HCT116 (cell line): ENCODE results near the gene CHPT1. TPM values are rescaled to one million over a fixed set of nuclear protein-coding genes. Genes with fewer than 3 reads are reported as not detected.

Experiments used
- ATAC-seq: fragments of 200-7000 bp; cut with Tn5 transposase; 2 replicates; pipeline ENCODE4 v1.9.1; 2020; ENCODE audit warnings: mild to moderate bottlenecking, moderate library complexity
- BruUV-seq: library from RNA; stranded (reverse); fragments of 400-500 nt; replicated peaks from 2 replicates; lab custom pipeline; 2021; lab: Mats Ljungman, UMichigan
- CTCF ChIA-PET: fragments of 300-600 bp; sonication (Branson Sonifier 250); formaldehyde crosslinking; loops from one replicate; lab custom pipeline; 2021; ENCODE audit warnings: antibody characterized with exemption; lab: Charles Lee
- POLR2A ChIA-PET: fragments of 300-600, 350-600 bp; sonication (Branson Sonifier 250); formaldehyde crosslinking; loops from one replicate; lab custom pipeline; 2021; ENCODE audit warnings: antibody characterized with exemption; lab: Charles Lee
- RAD21 ChIA-PET, 2 experiments: fragments of 300-600 bp; sonication (Branson Sonifier 250); formaldehyde crosslinking; loops; one replicate each; lab custom pipeline; 2023; ENCODE audit warnings: low total read pairs in 2 of 2; ENCODE audit not compliant: uncharacterized antibody in 2 of 2, unreplicated experiment in 2 of 2, low non-redundant PET in 1 of 2; lab: Charles Lee
- DNase-seq: peaks from one replicate; pipeline ENCODE4 v3.0.0-alpha.2; 2010; ENCODE audit warnings: low read depth, low spot score
- H2AFZ ChIP-seq: fragments of 200-600 bp; shearing (Covaris generic), sonication (generic); 2 replicates; pipeline ENCODE4 v1.6.1; 2017; ENCODE audit warnings: low read depth, mixed run types, mixed read lengths, antibody characterized with exemption, low read length; ENCODE audit not compliant: poor library complexity, severe bottlenecking
- H3K27ac ChIP-seq: 2 replicates; pipeline ENCODE4 v1.5.1; 2012; ENCODE audit warnings: low read depth, low read length
- H3K27me3 ChIP-seq: fragments of 200-600 bp; sonication (generic); 2 replicates; pipeline ENCODE4 v1.6.1; 2016; ENCODE audit warnings: mixed run types, low read length, mixed read lengths; ENCODE audit not compliant: insufficient read depth
- H3K36me3 ChIP-seq, 2 experiments: fragments of 200-500 bp in 1 of 2; fragments of 200-600 bp in 1 of 2; sonication (Bioruptor generic) in 1 of 2; sonication (generic) in 1 of 2; 2 replicates each; pipeline versions ENCODE4 v1.5.1 to v1.6.1; 2014 to 2016; ENCODE audit warnings: low read length in 2 of 2, inconsistent platforms in 1 of 2, mixed read lengths in 1 of 2, mixed run types in 1 of 2; ENCODE audit not compliant: insufficient read depth in 2 of 2, control insufficient read depth in 1 of 2
- H3K4me1 ChIP-seq, 2 experiments: fragments of 200-600 bp in 1 of 2; sonication (generic) in 1 of 2; 2 replicates each; pipeline versions ENCODE4 v1.5.1 to v1.6.1; 2012 to 2017; ENCODE audit warnings: low read length in 2 of 2, inconsistent platforms in 1 of 2, mild to moderate bottlenecking in 1 of 2, mixed read lengths in 1 of 2, mixed run types in 1 of 2, moderate library complexity in 1 of 2; ENCODE audit not compliant: insufficient read depth in 2 of 2, control insufficient read depth in 1 of 2
- H3K4me2 ChIP-seq: fragments of 200-600 bp; sonication (generic); 2 replicates; pipeline ENCODE4 v1.6.1; 2017; ENCODE audit warnings: mixed run types, low read length, mixed read lengths
- H3K4me3 ChIP-seq, 2 experiments: fragments of 200-600 bp in 1 of 2; sonication (generic) in 1 of 2; replicated peaks in 1 of 2; 2 replicates each; pipeline ENCODE4 v1.5.1; 2011 to 2016; ENCODE audit warnings: low read length in 2 of 2, control low read depth in 1 of 2, low read depth in 1 of 2, mild to moderate bottlenecking in 1 of 2, mixed read lengths in 1 of 2, mixed run types in 1 of 2
- H3K79me2 ChIP-seq: fragments of 200-600 bp; sonication (generic); 2 replicates; pipeline ENCODE4 v1.6.1; 2017; ENCODE audit warnings: mild to moderate bottlenecking, mixed run types, low read length, moderate library complexity, mixed read lengths; ENCODE audit not compliant: insufficient read depth
- H3K9ac ChIP-seq: fragments of 200-600 bp; sonication (generic); 2 replicates; pipeline ENCODE4 v1.6.1; 2016; ENCODE audit warnings: low read length, mixed read lengths
- H3K9me2 ChIP-seq: fragments of 200-600 bp; sonication (generic), shearing (Covaris generic); 2 replicates; pipeline ENCODE4 v1.6.1; 2017; ENCODE audit warnings: mixed run types, mild to moderate bottlenecking, moderate library complexity; ENCODE audit not compliant: insufficient read depth
- H3K9me3 ChIP-seq, 2 experiments: fragments of 200-500 bp in 1 of 2; fragments of 200-600 bp in 1 of 2; sonication (Bioruptor generic) in 1 of 2; sonication (generic) in 1 of 2; 2 replicates each; pipeline ENCODE4 v1.6.1; 2014 to 2017; ENCODE audit warnings: low read length in 2 of 2, mixed read lengths in 2 of 2, inconsistent platforms in 1 of 2, low read depth in 1 of 2, mild to moderate bottlenecking in 1 of 2, mixed run types in 1 of 2, moderate library complexity in 1 of 2; ENCODE audit not compliant: control insufficient read depth in 1 of 2, insufficient read depth in 1 of 2
- H4K20me1 ChIP-seq: fragments of 200-600 bp; sonication (generic), shearing (Covaris generic); 2 replicates; pipeline ENCODE4 v1.6.1; 2017; ENCODE audit warnings: mixed run types, mild to moderate bottlenecking, moderate library complexity; ENCODE audit not compliant: insufficient read depth
- ATF3 ChIP-seq: IDR thresholded peaks from 2 replicates; pipeline ENCODE4 v1.6.1; 2012
- CBX3 ChIP-seq: IDR thresholded peaks from 2 replicates; pipeline ENCODE4 v1.6.1; 2012; ENCODE audit warnings: low read depth
- CEBPB ChIP-seq: IDR thresholded peaks from 2 replicates; pipeline ENCODE4 v1.6.1; 2012; ENCODE audit warnings: low read depth
- EZH2phosphoT487 ChIP-seq: fragments of 200-600 bp; IDR thresholded peaks from 2 replicates; pipeline ENCODE4 v1.6.1; 2018; ENCODE audit warnings: antibody characterized with exemption, borderline replicate concordance
- FOSL1 ChIP-seq: IDR thresholded peaks from 2 replicates; pipeline ENCODE4 v1.6.1; 2012; ENCODE audit warnings: low read depth
- JUND ChIP-seq: IDR thresholded peaks from 2 replicates; pipeline ENCODE4 v1.6.1; 2012
- MAX ChIP-seq: IDR thresholded peaks from 2 replicates; pipeline ENCODE4 v1.6.1; 2012
- POLR2A ChIP-seq: IDR thresholded peaks from 2 replicates; pipeline ENCODE4 v1.7.0; 2011; ENCODE audit warnings: borderline replicate concordance; ENCODE audit not compliant: insufficient read depth, insufficient read length; ENCODE audit errors: extremely low read depth
- RAD21 ChIP-seq: IDR thresholded peaks from 2 replicates; pipeline ENCODE4 v1.6.1; 2012; ENCODE audit warnings: low read depth, mild to moderate bottlenecking
- REST ChIP-seq: IDR thresholded peaks from 2 replicates; pipeline ENCODE4 v1.6.1; 2012; ENCODE audit warnings: low read depth
- SIN3A ChIP-seq: IDR thresholded peaks from 2 replicates; pipeline ENCODE4 v1.6.1; 2012; ENCODE audit warnings: low read depth
- SP1 ChIP-seq: IDR thresholded peaks from 2 replicates; pipeline ENCODE4 v1.6.1; 2012; ENCODE audit warnings: low read depth
- TCF7L2 ChIP-seq: IDR thresholded peaks from 2 replicates; pipeline ENCODE4 v1.7.0; 2011; ENCODE audit warnings: borderline replicate concordance, inconsistent platforms; ENCODE audit not compliant: insufficient read depth, insufficient read length; ENCODE audit errors: extremely low read depth
- YY1 ChIP-seq: IDR thresholded peaks from 2 replicates; pipeline ENCODE4 v1.6.1; 2011; ENCODE audit warnings: low read length, low read depth, moderate library complexity, mild to moderate bottlenecking; ENCODE audit not compliant: insufficient replicate concordance; ENCODE audit errors: extremely low read depth
- ZFX ChIP-seq: fragments of 450-650 bp; IDR thresholded peaks from 2 replicates; pipeline ENCODE4 v1.6.1; 2017
- ZNF274 ChIP-seq: fragments of 200-500 bp; sonication (Bioruptor generic); IDR thresholded peaks from 2 replicates; pipeline ENCODE4 v1.6.1; 2014; ENCODE audit warnings: mild to moderate bottlenecking, low read depth, low read length, inconsistent platforms
- intact Hi-C: fragments of 100-400 bp; cut with micrococcal nuclease; formaldehyde crosslinking; loops from 2 replicates; pipeline ENCODE4 v1.10.0; 2022
- total RNA-seq: library from RNA; stranded (reverse); gene quantifications from one replicate; pipeline ENCODE4 v1.2.1, GENCODE V29; 2021; ENCODE audit not compliant: unreplicated experiment

Gene CHPT1
- total RNA-seq, 1 experiment from 2014 or later, result 20.1 TPM

- Histone ChIP-seq H3K36me3 (no peaks in the 10 kb centered on the region), H4K20me1 (no peaks in the 10 kb centered on the region), H3K4me2 (no peak overlapping the region), H3K4me3 (no peak overlapping the region)
- RAD21 ChIA-PET, result no interaction called here
- TF ChIP-seq TCF7L2, result no peak
- TF ChIP-seq MAX, result no peak
- TF ChIP-seq CEBPB, result no peak
- no peak for TF ChIP-seq YY1
- no peak for TF ChIP-seq ZFX
- TF ChIP-seq CBX3, result no peak
- no peak for TF ChIP-seq FOSL1
- no peak for TF ChIP-seq SP1
- no peak for TF ChIP-seq ZNF274
- no peak for TF ChIP-seq REST
- TF ChIP-seq JUND, result no peak
- no peak for TF ChIP-seq EZH2phosphoT487
- no peak for TF ChIP-seq POLR2A
- TF ChIP-seq SIN3A, result no peak
- TF ChIP-seq RAD21, result no peak
- no peak for TF ChIP-seq ATF3
- TF ChIP-seq, all 23 proteins: peak for 0
- Histone ChIP-seq H3K4me1 (no peaks in the 10 kb centered on the region), H2AFZ (no peak overlapping the region), H3K27ac (no peak overlapping the region), H3K27me3 (no peaks in the 10 kb centered on the region), H3K9me3 (no peaks in the 10 kb centered on the region), H3K9ac (no peak overlapping the region), H3K9me2 (no peaks in the 10 kb centered on the region), H3K79me2 (no peaks in the 10 kb centered on the region)
- no peak for DNase-seq
- ChIA-PET CTCF (no interaction called here), POLR2A (no interaction called here)
- intact Hi-C loops, result no loop called here
- ATAC-seq, result no peak
- no TSS peak for BruUV-seq
Measured at GRCh38 chr12:101667591-101667990, 29.8 kb upstream of the CHPT1 start.
